ENCODE results near the gene CCIN. TPM values are rescaled to one million over a fixed set of nuclear protein-coding genes. Genes with fewer than 3 reads are reported as not detected.

CCIN gene
- total and polyA plus RNA-seq, 2 donors from 2014 or later = 0.13 TPM; not detected in 1

GRCh38 chr9:36166168-36166927 is 2.8 kb upstream of the CCIN start:
- Histone ChIP-seq H3K27me3 (ENCODE audit: control insufficient read depth, insufficient read depth, low read length) (no peaks in the 10 kb centered on the region), H3K4me3 (ENCODE audit: low read length in 3 of 3) (peak overlapping the region in 2 of 3 donors; percentile 20 to 40), H3K36me3 (ENCODE audit: control insufficient read depth in 2 of 3, insufficient read depth in 3 of 3, low read length in 3 of 3) (no peaks in the 10 kb centered on the region), H3K4me1 (ENCODE audit: control insufficient read depth in 2 of 3, insufficient read depth in 2 of 3, low read depth in 1 of 3, low read length in 3 of 3) (peaks cover 0 to 2% (median 2%) of the 10 kb centered on the region in 3 donors), H3K9me3 (ENCODE audit: control insufficient read depth in 2 of 3, insufficient read depth in 1 of 3, low read length in 3 of 3) (no peaks in the 10 kb centered on the region), H3K9ac (ENCODE audit: low read length in 3 of 3) (no peak overlapping the region), H3K27ac (ENCODE audit: low read depth in 2 of 2, low read length in 2 of 2) (no peak overlapping the region)
- TF ChIP-seq CTCF (IDR thresholded peaks at IDR 0.05; ENCODE audit: borderline replicate concordance, extremely low read depth, insufficient read depth) = peak; percentile 84
- DNase-seq (peak; percentile 77 to 90 (median 87)), FAIRE-seq (no peak)
- intact Hi-C loops (cut with DNase I) = loop anchor here (10.0 kb wide), 1 partner anchor 52 kb away; no protein-coding TSS in a partner anchor

GRCh38 chr9:36169708-36170107 is 520 bp downstream of the CCIN start:
- intact Hi-C loops (cut with DNase I) = loop anchor here (10.0 kb wide), 1 partner anchor 55 kb away; no protein-coding TSS in a partner anchor
- no peak for FAIRE-seq

GRCh38 chr9:36170531-36170930 is 1.3 kb downstream of the CCIN start:
- Histone ChIP-seq H3K9me3 (ENCODE audit: control insufficient read depth in 2 of 3, insufficient read depth in 1 of 3, low read length in 3 of 3) (no peaks in the 10 kb centered on the region), H3K9ac (ENCODE audit: low read length in 3 of 3) (no peak overlapping the region), H3K36me3 (ENCODE audit: control insufficient read depth in 2 of 3, insufficient read depth in 3 of 3, low read length in 3 of 3) (no peaks in the 10 kb centered on the region), H3K4me1 (ENCODE audit: control insufficient read depth in 2 of 3, insufficient read depth in 2 of 3, low read depth in 1 of 3, low read length in 3 of 3) (peaks cover 0 to 2% (median 0%) of the 10 kb centered on the region in 3 donors), H3K27me3 (ENCODE audit: control insufficient read depth, insufficient read depth, low read length) (no peaks in the 10 kb centered on the region), H3K4me3 (ENCODE audit: low read length in 3 of 3) (no peak overlapping the region), H3K27ac (ENCODE audit: low read depth in 2 of 2, low read length in 2 of 2) (no peak overlapping the region)
- TF ChIP-seq CTCF (IDR thresholded peaks at IDR 0.05; ENCODE audit: borderline replicate concordance, extremely low read depth, insufficient read depth) = no peak
- intact Hi-C loops (cut with DNase I) = no loop called here
- FAIRE-seq (no peak), DNase-seq (no peak)

More at GRCh38 chr9:36169708-36170107, 520 bp downstream of the CCIN start:
- TF ChIP-seq CTCF (IDR thresholded peaks at IDR 0.05; ENCODE audit: borderline replicate concordance, extremely low read depth, insufficient read depth) = no peak
- no peaks in the 10 kb centered on the region for H3K9me3 ChIP-seq (ENCODE audit: control insufficient read depth in 2 of 3, insufficient read depth in 1 of 3, low read length in 3 of 3)
- no peaks in the 10 kb centered on the region for H3K36me3 ChIP-seq (ENCODE audit: control insufficient read depth in 2 of 3, insufficient read depth in 3 of 3, low read length in 3 of 3)
- DNase-seq = no peak
- H3K27me3 ChIP-seq (ENCODE audit: control insufficient read depth, insufficient read depth, low read length) = no peaks in the 10 kb centered on the region
- no peak overlapping the region for H3K27ac ChIP-seq (ENCODE audit: low read depth in 2 of 2, low read length in 2 of 2)
- no peak overlapping the region for H3K4me3 ChIP-seq (ENCODE audit: low read length in 3 of 3)
- no peak overlapping the region for H3K9ac ChIP-seq (ENCODE audit: low read length in 3 of 3)
- peaks cover 0 to 2% (median 0%) of the 10 kb centered on the region in 3 donors for H3K4me1 ChIP-seq (ENCODE audit: control insufficient read depth in 2 of 3, insufficient read depth in 2 of 3, low read depth in 1 of 3, low read length in 3 of 3)
